Esophagus mucosa (tissue), 1 donor: ENCODE measurements around the gene PRSS22. TPM values are rescaled to one million over a fixed set of nuclear protein-coding genes. Genes with fewer than 3 reads are reported as not detected.
A peak's percentile ranks its signal among the peaks of the same experiment; 100 is the strongest.

ENCODE experiments used
- ATAC-seq: fragments of 200-7000 bp; cut with Tn5 transposase; one replicate; pipeline ENCODE4 v1.9.1; 2020
- total RNA-seq: library from RNA; stranded (reverse); gene quantifications from one replicate; pipeline ENCODE4 v1.2.4, GENCODE V29; 2023
- donor health status: DM: yes; HTN: yes; CAD: no.

The PRSS22 gene
- total RNA-seq, 1 donor from 2014 or later = 97.0 TPM

- no peak for ATAC-seq
These were observed 22.0 kb upstream of the PRSS22 start for GRCh38 chr16:2879854-2880508.

- ATAC-seq = peak; percentile 97
These were observed 17.0 kb upstream of the PRSS22 start for GRCh38 chr16:2874912-2875362.

GRCh38 chr16:2874032-2874911 is 16.3 kb upstream of the PRSS22 start:
- no peak for ATAC-seq

GRCh38 chr16:2871926-2872325 is 14.0 kb upstream of the PRSS22 start:
- no peak for ATAC-seq

- ATAC-seq = peak; percentile 94
These were observed 10.2 kb upstream of the PRSS22 start for GRCh38 chr16:2867987-2868789.

GRCh38 chr16:2867661-2867986 is 9.7 kb upstream of the PRSS22 start:
- ATAC-seq = no peak

- no peak for ATAC-seq
These were observed 8.5 kb upstream of the PRSS22 start for GRCh38 chr16:2866431-2866830.

- no peak for ATAC-seq
These were observed 7.7 kb upstream of the PRSS22 start for GRCh38 chr16:2865651-2866050.

GRCh38 chr16:2860826-2861567 is 3.0 kb upstream of the PRSS22 start:
- no peak for ATAC-seq

GRCh38 chr16:2859686-2860265 is 1.8 kb upstream of the PRSS22 start:
- no peak for ATAC-seq

GRCh38 chr16:2858245-2859025 is 465 bp upstream of the PRSS22 start:
- ATAC-seq = peak; percentile 76

GRCh38 chr16:2856686-2857450 is 1.1 kb downstream of the PRSS22 start:
- ATAC-seq = no peak

- peak; percentile 56 for ATAC-seq
These were observed 1.8 kb downstream of the PRSS22 start for GRCh38 chr16:2856061-2856670.

- ATAC-seq = peak; percentile 25
These were observed 2.4 kb downstream of the PRSS22 start for GRCh38 chr16:2855536-2855935.

- ATAC-seq = no peak
These were observed 3.2 kb downstream of the PRSS22 start for GRCh38 chr16:2854700-2855309.

- no peak for ATAC-seq
These were observed 4.4 kb downstream of the PRSS22 start for GRCh38 chr16:2853531-2854073.

- no peak for ATAC-seq
These were observed 5.1 kb downstream of the PRSS22 start for GRCh38 chr16:2852731-2853507.

- no peak for ATAC-seq
These were observed 5.8 kb downstream of the PRSS22 start for GRCh38 chr16:2852003-2852730.
